Measurements from ENCODE around the gene PDS5A. TPM values are rescaled to one million over a fixed set of nuclear protein-coding genes. Genes with fewer than 3 reads are reported as not detected.
"Not testable (repeated sequence)": the region's sequence is repeated elsewhere in the genome, so short reads cannot be mapped to it uniquely, and the experiment has no call there.

PDS5A gene
- total RNA-seq, 1 experiment from 2014 or later = 78.8 TPM

GRCh38 chr4:39976945-39977488, 694 bp downstream of the PDS5A start:
- H3K9me3 ChIP-seq = no peaks in the 10 kb centered on the region
- H3K27me3 ChIP-seq (replicated peaks; ENCODE audit: control insufficient read depth, insufficient read depth, low read length) = no peaks in the 10 kb centered on the region
- Mint-ChIP-seq H3K4me3 (ENCODE audit: unreplicated experiment) (peak overlapping the region; percentile 79), H3K27ac (ENCODE audit: unreplicated experiment) (peak overlapping the region; percentile 69), H3K36me3 (ENCODE audit: insufficient read depth, unreplicated experiment) (peaks cover 39% of the 10 kb centered on the region), H3K4me1 (ENCODE audit: low read depth, unreplicated experiment) (peaks cover 6% of the 10 kb centered on the region), H3K27me3 (ENCODE audit: insufficient read depth, unreplicated experiment) (no peaks in the 10 kb centered on the region), H3K9me3 (ENCODE audit: unreplicated experiment) (no peaks in the 10 kb centered on the region)
- H3K4me1 ChIP-seq = peaks cover 12% of the 10 kb centered on the region
- TF ChIP-seq CTCF (IDR thresholded peaks at IDR 0.05; ENCODE audit: insufficient read depth in 1 of 2, low read depth in 1 of 2, low read length in 1 of 2, severe bottlenecking in 1 of 2, unreplicated experiment in 1 of 2) = no peak
- DNase-seq = no peak
- ChIA-PET POLR2A (no interaction called here), CTCF (interaction anchor here (0.6 kb wide), 1 partner anchor 300 kb away, joined by 6 read pairs; no protein-coding TSS in a partner anchor)
- H3K4me3 ChIP-seq (ENCODE audit: low read depth, low read length) = peak overlapping the region; percentile 92
- BruUV-seq (replicated peaks) = no TSS peak
- H3K36me3 ChIP-seq (ENCODE audit: control insufficient read depth, insufficient read depth, low read length) = peaks cover 1% of the 10 kb centered on the region; the same call in 1 of the 2 replicates
- intact Hi-C loops (cut with micrococcal nuclease; ENCODE audit: unreplicated experiment) = loop anchor here (1.0 to 10.0 kb wide), 6 partner anchors 80 to 508 kb away; partner anchors contain the start of genes N4BP2 and SMIM14

GRCh38 chr4:39976141-39976944, 1.4 kb downstream of the PDS5A start:
- no peaks in the 10 kb centered on the region for H3K9me3 ChIP-seq
- H3K4me3 ChIP-seq (ENCODE audit: low read depth, low read length) = peak overlapping the region; percentile 92
- H3K9me3 Mint-ChIP-seq (ENCODE audit: unreplicated experiment) = no peaks in the 10 kb centered on the region
- DNase-seq = peak; percentile 83 to 85
- no TSS peak for BruUV-seq (replicated peaks)
- H3K27me3 ChIP-seq (replicated peaks; ENCODE audit: control insufficient read depth, insufficient read depth, low read length) = no peaks in the 10 kb centered on the region
- peak; percentile 84 to 88 for TF ChIP-seq CTCF (IDR thresholded peaks at IDR 0.05; ENCODE audit: insufficient read depth in 1 of 2, low read depth in 1 of 2, low read length in 1 of 2, severe bottlenecking in 1 of 2, unreplicated experiment in 1 of 2)
- H3K36me3 Mint-ChIP-seq (ENCODE audit: insufficient read depth, unreplicated experiment) = peaks cover 40% of the 10 kb centered on the region
- H3K27me3 Mint-ChIP-seq (ENCODE audit: insufficient read depth, unreplicated experiment) = no peaks in the 10 kb centered on the region
- H3K27ac Mint-ChIP-seq (ENCODE audit: unreplicated experiment) = peak overlapping the region; percentile 69
- peaks cover 6% of the 10 kb centered on the region for H3K4me1 Mint-ChIP-seq (ENCODE audit: low read depth, unreplicated experiment)
- ChIA-PET POLR2A (interaction anchor here (0.6 kb wide), 1 partner anchor 22 kb away, joined by 4 read pairs; no protein-coding TSS in a partner anchor), CTCF (interaction anchor here (0.6 kb wide), 1 partner anchor 300 kb away, joined by 6 read pairs; no protein-coding TSS in a partner anchor)
- H3K4me1 ChIP-seq = peaks cover 19% of the 10 kb centered on the region
- intact Hi-C loops (cut with micrococcal nuclease; ENCODE audit: unreplicated experiment) = loop anchor here (1.0 to 10.0 kb wide), 5 partner anchors 79 to 507 kb away; partner anchors contain the start of genes N4BP2 and SMIM14
- H3K36me3 ChIP-seq (ENCODE audit: control insufficient read depth, insufficient read depth, low read length) = peaks cover 1% of the 10 kb centered on the region; the same call in 1 of the 2 replicates
- H3K4me3 Mint-ChIP-seq (ENCODE audit: unreplicated experiment) = peak overlapping the region; percentile 79

GRCh38 chr4:39975488-39976089, 2.1 kb downstream of the PDS5A start:
- Mint-ChIP-seq H3K4me3 (ENCODE audit: unreplicated experiment) (peak overlapping the region; percentile 79), H3K9me3 (ENCODE audit: unreplicated experiment) (no peaks in the 10 kb centered on the region), H3K36me3 (ENCODE audit: insufficient read depth, unreplicated experiment) (peaks cover 48% of the 10 kb centered on the region), H3K27me3 (ENCODE audit: insufficient read depth, unreplicated experiment) (no peaks in the 10 kb centered on the region), H3K27ac (ENCODE audit: unreplicated experiment) (no peak overlapping the region), H3K4me1 (ENCODE audit: low read depth, unreplicated experiment) (peaks cover 7% of the 10 kb centered on the region)
- Histone ChIP-seq H3K9me3 (no peaks in the 10 kb centered on the region), H3K36me3 (ENCODE audit: control insufficient read depth, insufficient read depth, low read length) (peaks cover 1% of the 10 kb centered on the region; the same call in 1 of the 2 replicates), H3K27me3 (replicated peaks; ENCODE audit: control insufficient read depth, insufficient read depth, low read length) (no peaks in the 10 kb centered on the region), H3K4me1 (peaks cover 23% of the 10 kb centered on the region), H3K4me3 (ENCODE audit: low read depth, low read length) (peak overlapping the region; percentile 92)
- no peak for TF ChIP-seq CTCF (IDR thresholded peaks at IDR 0.05; ENCODE audit: insufficient read depth in 1 of 2, low read depth in 1 of 2, low read length in 1 of 2, severe bottlenecking in 1 of 2, unreplicated experiment in 1 of 2)
- intact Hi-C loops (cut with micrococcal nuclease; ENCODE audit: unreplicated experiment) = loop anchor here (1.0 to 10.0 kb wide), 5 partner anchors 78 to 506 kb away; partner anchors contain the start of genes N4BP2 and SMIM14
- ChIA-PET CTCF (no interaction called here), POLR2A (interaction anchor here (0.6 kb wide), 1 partner anchor 21 kb away, joined by 4 read pairs; no protein-coding TSS in a partner anchor)
- no peak for DNase-seq
- TSS peak; percentile 39 for BruUV-seq (replicated peaks)

DNA sequence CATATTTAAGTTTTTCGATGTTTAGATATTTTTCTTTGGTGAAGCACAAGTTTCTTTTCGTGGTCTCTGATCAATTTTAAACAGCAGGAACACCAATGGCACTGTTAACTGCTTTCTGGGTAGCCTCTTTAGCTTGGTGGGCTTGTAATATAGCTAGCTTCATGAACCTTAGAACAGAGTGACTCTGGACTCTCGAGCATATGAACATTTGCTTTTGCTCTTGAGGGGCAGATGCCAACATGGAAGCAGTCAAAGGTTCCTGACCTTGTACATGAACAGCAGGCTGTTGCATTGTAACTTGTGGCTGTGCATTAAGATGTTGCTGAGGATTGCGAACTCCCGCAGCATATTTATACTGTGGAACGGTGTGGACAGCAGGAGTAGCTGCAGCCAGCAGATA, 4.7 kb downstream of the PDS5A start:
- POLR2A ChIA-PET; H3K36me3 ChIP-seq (ENCODE audit: control insufficient read depth, insufficient read depth, low read length); H3K27ac Mint-ChIP-seq (ENCODE audit: unreplicated experiment); H3K9me3 Mint-ChIP-seq (ENCODE audit: unreplicated experiment); CTCF ChIA-PET; H3K27me3 Mint-ChIP-seq (ENCODE audit: insufficient read depth, unreplicated experiment); DNase-seq; H3K4me3 ChIP-seq (ENCODE audit: low read depth, low read length); H3K4me3 Mint-ChIP-seq (ENCODE audit: unreplicated experiment); H3K9me3 ChIP-seq; H3K27me3 ChIP-seq (replicated peaks; ENCODE audit: control insufficient read depth, insufficient read depth, low read length): not testable (repeated sequence)
- peaks cover 31% of the 10 kb centered on the region for H3K4me1 ChIP-seq
- intact Hi-C loops (cut with micrococcal nuclease; ENCODE audit: unreplicated experiment) = loop anchor here (10.0 kb wide), 1 partner anchor 188 kb away; no protein-coding TSS in a partner anchor
- BruUV-seq (replicated peaks) = TSS peak; percentile 1
- Mint-ChIP-seq H3K4me1 (ENCODE audit: low read depth, unreplicated experiment) (peaks cover 14% of the 10 kb centered on the region), H3K36me3 (ENCODE audit: insufficient read depth, unreplicated experiment) (peaks cover 58% of the 10 kb centered on the region)
